Measurements from ENCODE around the gene C4orf36. TPM values are rescaled to one million over a fixed set of nuclear protein-coding genes. Genes with fewer than 3 reads are reported as not detected.

The C4orf36 gene
- total and polyA plus RNA-seq, 9 donors: 0.74 to 4.3 (median 1.6) TPM; not detected in 2

- Histone ChIP-seq H3K27me3 (no peaks in the 10 kb centered on the region), H3K4me1 (ENCODE audit: insufficient read depth) (no peaks in the 10 kb centered on the region), H3K36me3 (no peaks in the 10 kb centered on the region), H3K27ac (no peak overlapping the region), H3K9me3 (no peaks in the 10 kb centered on the region), H3K4me3 (no peak overlapping the region)
- WGBS, 3 donors: 69 to 76% (median 71%) methylated on average over 6 of the region's 6 CpGs
- TF ChIP-seq CTCF (IDR thresholded peaks at IDR 0.05) (peak; percentile 58 to 78 (median 71)), EP300 (IDR thresholded peaks at IDR 0.05) (no peak), POLR2A (IDR thresholded peaks at IDR 0.05) (no peak)
- DNase-seq: no peak
- intact Hi-C loops (cut with DNase I): loop anchor here (2.0 to 10.0 kb wide), 4 partner anchors 301 to 401 kb away; partner anchors contain the start of gene PTPN13 (in 3 of the 4)
Measured at GRCh38 chr4:86895692-86896488, 3.7 kb upstream of the C4orf36 start.

GRCh38 chr4:86894455-86894854 is 2.2 kb upstream of the C4orf36 start:
- no peaks in the 10 kb centered on the region for H3K9me3 ChIP-seq
- no peaks in the 10 kb centered on the region for H3K4me1 ChIP-seq (ENCODE audit: insufficient read depth)
- intact Hi-C loops (cut with DNase I): loop anchor here in 3 of 4 donors (2.0 to 10.0 kb wide), 4 partner anchors 77 to 400 kb away; partner anchors contain the start of gene PTPN13 (in 3 of the 3)
- DNase-seq: no peak
- no peaks in the 10 kb centered on the region for H3K36me3 ChIP-seq
- H3K27ac ChIP-seq: no peak overlapping the region
- H3K27me3 ChIP-seq: no peaks in the 10 kb centered on the region
- H3K4me3 ChIP-seq: no peak overlapping the region
- TF ChIP-seq POLR2A (IDR thresholded peaks at IDR 0.05) (no peak), EP300 (IDR thresholded peaks at IDR 0.05) (no peak), CTCF (IDR thresholded peaks at IDR 0.05) (no peak)

- Histone ChIP-seq H3K4me3 (no peak overlapping the region), H3K9me3 (no peaks in the 10 kb centered on the region), H3K4me1 (ENCODE audit: insufficient read depth) (no peaks in the 10 kb centered on the region), H3K27ac (no peak overlapping the region), H3K36me3 (no peaks in the 10 kb centered on the region), H3K27me3 (no peaks in the 10 kb centered on the region)
- TF ChIP-seq EP300 (IDR thresholded peaks at IDR 0.05): no peak
- no peak for TF ChIP-seq POLR2A (IDR thresholded peaks at IDR 0.05)
- no peak for TF ChIP-seq CTCF (IDR thresholded peaks at IDR 0.05)
- intact Hi-C loops (cut with DNase I): loop anchor here in 3 of 4 donors (5.0 to 10.0 kb wide), 3 partner anchors 76 to 398 kb away; partner anchors contain the start of gene PTPN13 (in 3 of the 3)
- peak in 1 of 5 donors; percentile 30 for DNase-seq
- WGBS, 3 donors: 82 to 89% (median 82%) methylated on average over 19 of the region's 19 CpGs
Measured at GRCh38 chr4:86893136-86893535, 914 bp upstream of the C4orf36 start.

DNA sequence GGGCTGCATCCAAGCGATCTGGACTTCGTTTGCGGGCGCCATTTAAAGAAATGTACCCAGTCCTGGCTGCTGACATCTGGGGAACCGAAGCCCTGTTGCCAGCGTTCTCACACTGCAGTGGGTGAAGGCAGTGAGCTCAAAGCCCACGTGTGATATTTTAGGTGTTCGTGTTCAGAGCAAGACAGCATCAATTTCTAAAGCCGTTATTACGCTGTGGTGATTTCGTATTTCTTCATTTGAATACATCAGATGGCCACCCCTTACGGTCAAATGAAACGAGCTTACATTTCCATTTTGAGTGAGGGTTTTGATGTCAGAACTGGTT is 376 bp upstream of the C4orf36 start:
- no peak for DNase-seq
- H3K36me3 ChIP-seq: no peaks in the 10 kb centered on the region
- 2 to 4% (median 3%) methylated on average over 13 of the region's 13 CpGs for WGBS, 3 donors
- TF ChIP-seq POLR2A (IDR thresholded peaks at IDR 0.05) (no peak), EP300 (IDR thresholded peaks at IDR 0.05) (no peak), CTCF (IDR thresholded peaks at IDR 0.05) (no peak)
- intact Hi-C loops (cut with DNase I): loop anchor here in 3 of 4 donors (5.0 to 10.0 kb wide), 3 partner anchors 75 to 398 kb away; partner anchors contain the start of gene PTPN13 (in 3 of the 3)
- H3K4me1 ChIP-seq (ENCODE audit: insufficient read depth): no peaks in the 10 kb centered on the region
- H3K4me3 ChIP-seq: peak overlapping the region; percentile 83
- no peaks in the 10 kb centered on the region for H3K27me3 ChIP-seq
- peak overlapping the region; percentile 77 to 82 for H3K27ac ChIP-seq
- H3K9me3 ChIP-seq: no peaks in the 10 kb centered on the region

Data from ovary (tissue), 9 donors.